HG03520 (cell line): ENCODE measurements around the gene AP1G1.

Experiments
- ATAC-seq: cut with Tn5 transposase; IDR thresholded peaks from one replicate; pipeline ENCODE4 v1.9.1; 2021; ENCODE audit warnings: mild to moderate bottlenecking, moderate library complexity; ENCODE audit not compliant: unreplicated experiment

The AP1G1 gene

DNA sequence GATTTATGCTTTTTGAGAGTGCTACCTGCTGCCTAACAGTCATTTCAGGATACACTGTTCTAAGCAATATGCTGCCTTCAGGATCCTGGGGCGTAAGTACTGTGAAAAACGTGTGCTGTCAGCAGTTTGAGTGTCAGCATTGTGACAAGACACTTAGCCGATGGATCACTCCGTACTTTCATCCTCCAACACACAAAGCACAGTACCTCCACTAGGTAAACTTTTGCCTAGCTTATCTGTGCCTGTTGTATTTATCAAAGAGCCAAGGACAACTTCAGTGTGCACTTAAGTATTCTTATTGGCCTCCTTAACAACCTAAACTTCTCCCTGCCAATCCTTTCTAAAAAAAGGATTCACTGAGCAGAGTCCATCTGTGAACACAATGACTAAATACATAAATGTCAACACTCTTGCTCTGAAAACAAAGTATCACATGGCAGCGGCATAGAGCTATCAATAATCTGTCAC is 50.3 kb downstream of the AP1G1 start:
- no peak for ATAC-seq

DNA sequence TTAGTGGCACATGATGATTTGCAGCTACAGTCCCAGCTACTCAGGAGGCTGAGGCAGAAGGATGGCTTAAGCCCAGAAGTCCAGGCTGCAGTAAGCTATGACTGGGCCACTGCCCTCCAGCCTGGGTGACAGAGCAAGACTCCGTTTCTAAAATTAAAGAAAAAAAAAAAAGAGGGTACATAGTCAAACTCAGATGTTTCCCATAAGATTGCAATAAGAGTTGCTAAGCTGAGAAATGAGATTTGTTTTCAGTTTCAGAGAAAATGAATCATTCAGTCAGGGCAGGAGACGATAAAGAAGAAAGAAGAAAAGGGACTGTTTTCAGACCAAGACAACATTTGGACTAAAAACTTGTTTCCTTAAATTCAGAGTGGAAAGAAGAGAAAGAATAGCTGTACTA is 54.0 kb downstream of the AP1G1 start:
- ATAC-seq: no peak

DNA sequence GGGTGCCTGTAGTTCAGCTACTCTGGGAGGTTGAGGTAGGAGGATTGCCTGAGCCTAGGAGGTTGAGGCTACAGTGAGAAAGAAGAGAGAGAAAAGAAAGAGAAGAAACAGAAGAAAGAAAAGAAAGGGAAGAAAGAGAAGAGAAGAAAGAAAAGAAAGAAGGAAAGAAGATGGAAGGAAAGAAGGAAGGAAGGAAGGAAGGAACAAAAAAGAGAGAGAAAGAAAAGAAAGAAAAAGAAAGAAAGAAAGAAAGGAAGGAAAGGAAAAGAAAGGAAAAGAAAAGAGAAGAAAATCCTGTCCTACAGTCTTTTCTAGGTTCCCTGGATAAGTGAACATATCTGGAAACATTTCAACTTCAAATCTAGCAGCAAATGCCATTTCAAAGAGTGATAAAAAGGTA is 54.5 kb downstream of the AP1G1 start:
- ATAC-seq: no peak

DNA sequence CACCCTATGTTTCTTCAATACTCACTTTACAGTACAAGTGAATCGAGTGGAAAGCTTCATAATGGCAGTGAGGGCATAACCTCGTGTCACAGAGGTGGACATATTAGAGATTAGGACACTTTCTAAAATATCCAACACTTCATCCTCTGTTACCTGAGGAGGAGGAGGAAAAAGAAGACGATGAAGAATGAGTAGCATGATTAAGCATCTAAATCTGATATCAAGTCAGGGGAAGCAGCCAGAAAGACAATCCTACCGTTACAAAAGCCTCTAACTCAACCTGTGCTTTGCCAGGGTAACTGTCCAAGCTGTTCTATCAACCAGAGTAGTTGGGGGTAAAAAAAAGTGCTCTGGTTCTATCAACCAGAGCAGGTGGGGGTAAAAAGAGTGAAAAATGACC is 60.4 kb downstream of the AP1G1 start:
- ATAC-seq: no peak

DNA sequence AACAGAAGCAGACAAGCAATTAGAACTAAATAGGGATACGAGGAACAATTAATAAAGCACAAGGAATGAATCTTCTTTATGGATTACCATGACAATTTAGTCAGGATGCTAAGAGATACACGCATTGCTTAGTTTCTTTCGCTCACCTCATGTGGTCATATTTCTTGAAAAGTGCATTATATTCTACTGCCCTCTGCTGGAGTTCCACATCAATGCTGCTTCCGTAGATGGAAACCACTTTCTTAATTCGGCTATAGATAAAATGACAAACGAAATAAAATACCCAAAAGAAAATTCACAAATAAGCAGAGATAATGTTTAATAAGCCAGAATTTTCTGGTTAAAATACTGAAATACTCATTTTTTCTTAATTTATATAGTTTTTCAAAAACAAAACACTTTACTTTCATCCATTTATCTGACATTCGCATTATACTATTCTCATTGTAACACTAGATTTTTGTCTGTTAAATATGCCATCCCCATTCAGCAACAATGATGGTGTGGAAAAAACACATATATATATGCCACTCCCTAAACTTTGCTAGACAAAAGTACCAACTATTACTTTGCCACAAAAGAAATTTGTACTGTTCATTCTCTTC is 62.1 kb downstream of the AP1G1 start:
- ATAC-seq: no peak

DNA sequence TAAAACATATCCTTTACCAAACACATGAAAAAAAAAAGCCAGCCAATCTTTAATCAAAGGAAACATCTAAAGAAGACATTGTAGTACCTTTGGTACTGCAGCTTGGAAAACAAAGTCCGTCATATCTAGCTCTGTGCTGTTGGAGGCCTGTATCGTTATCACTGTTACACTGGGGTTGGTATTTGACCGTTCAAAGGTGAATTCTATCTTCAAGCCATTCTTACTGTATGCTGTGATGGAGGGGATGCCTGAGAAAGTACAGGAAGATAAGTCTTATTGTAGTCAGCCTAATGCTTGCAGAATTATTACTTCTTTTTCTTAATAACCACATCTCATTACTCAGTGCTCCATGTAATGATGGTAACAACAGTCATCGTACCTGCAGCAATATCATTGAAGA is 69.8 kb downstream of the AP1G1 start:
- ATAC-seq: no peak

DNA sequence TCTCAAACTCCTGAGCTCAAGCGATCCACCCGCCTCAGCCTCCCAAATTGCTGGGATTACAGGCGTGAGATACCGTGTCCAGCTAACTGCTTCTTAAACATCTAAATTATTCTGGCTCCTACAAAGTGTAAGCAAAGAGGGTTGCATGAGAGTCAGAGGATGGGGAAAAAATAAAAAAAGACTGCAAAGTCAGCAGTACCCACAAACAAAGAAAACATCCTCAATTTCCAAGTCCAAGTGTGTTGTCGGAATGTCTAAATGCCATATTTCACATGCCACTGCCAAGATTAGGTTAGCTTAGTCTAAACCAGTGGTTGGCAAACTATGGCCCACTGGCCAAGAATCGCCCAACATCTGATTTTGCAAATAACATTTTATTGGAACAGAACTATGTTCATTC is 71.1 kb downstream of the AP1G1 start:
- ATAC-seq: no peak

DNA sequence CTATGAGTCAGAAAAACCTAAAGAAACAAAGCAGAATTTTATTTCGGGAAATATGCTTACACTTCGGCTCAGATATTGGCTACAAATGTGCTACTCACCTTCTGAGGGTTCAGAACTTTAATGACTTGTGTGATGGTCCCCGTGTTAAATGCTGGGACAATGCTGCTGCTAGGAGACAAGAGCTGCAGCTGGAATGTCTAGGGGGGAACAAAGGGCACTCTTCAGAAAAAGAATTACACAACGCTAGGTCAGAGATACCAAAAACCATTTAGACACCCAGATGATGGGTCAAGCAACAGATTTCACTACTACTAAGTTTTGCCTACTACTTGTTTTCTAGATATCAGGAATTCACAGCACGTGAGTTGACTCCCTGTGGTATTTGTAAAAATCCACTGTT is 74.1 kb downstream of the AP1G1 start:
- ATAC-seq: no peak

DNA sequence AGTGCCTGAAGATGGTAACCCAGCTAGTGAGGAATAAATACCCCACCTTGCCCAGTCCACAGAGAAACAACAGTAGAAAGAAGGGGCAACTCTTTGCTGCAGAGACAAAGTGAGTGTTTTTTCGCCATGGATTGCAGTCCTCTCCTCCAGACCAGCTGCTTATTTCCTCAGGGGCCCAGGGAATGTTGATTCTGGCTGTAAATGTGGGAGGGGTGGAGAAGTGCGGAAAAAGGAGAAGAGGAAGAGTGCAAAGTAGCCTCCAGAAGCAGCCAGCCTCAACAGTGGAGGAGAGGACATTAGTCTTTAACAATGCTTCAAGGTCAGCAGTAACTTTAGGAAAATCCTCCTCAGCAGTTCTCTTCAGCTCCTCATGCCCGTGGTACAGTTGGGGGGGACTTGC is 76.0 kb downstream of the AP1G1 start:
- no peak for ATAC-seq

DNA sequence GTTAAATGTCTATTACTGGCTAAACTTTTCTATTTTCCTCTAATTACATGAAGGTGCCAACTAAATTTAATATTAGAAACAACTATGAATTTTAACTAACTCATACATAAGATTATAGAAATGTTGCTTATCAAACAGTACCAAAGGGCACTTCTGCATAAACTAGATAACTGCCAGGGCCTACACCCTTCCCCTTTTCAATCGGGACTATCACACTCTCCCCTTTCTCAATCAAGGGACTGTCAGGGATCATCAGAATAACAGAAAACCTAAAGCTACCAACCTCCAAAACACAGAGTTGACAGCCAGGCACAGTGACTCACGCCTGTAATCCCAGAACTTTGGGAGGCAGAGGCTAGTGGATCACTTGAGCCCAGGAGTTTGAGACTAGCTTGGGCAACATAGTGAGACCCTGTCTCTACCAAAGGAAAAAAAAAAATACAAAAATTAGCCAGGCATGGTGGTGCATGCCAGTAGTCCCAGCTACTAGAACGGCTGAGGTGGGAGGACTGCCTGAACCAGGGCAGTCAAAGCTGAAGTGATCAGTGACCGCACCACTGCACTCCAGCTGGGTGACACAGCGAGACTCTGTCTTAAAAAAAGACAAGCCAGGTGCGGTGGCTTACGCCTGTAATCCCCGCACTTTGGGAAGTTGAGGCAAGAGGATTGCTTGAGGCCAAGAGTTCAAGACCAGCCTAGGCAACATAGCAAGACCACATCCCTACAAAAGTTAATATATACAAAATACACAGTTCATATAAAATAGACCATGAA is 80.9 kb downstream of the AP1G1 start:
- ATAC-seq: no peak

DNA sequence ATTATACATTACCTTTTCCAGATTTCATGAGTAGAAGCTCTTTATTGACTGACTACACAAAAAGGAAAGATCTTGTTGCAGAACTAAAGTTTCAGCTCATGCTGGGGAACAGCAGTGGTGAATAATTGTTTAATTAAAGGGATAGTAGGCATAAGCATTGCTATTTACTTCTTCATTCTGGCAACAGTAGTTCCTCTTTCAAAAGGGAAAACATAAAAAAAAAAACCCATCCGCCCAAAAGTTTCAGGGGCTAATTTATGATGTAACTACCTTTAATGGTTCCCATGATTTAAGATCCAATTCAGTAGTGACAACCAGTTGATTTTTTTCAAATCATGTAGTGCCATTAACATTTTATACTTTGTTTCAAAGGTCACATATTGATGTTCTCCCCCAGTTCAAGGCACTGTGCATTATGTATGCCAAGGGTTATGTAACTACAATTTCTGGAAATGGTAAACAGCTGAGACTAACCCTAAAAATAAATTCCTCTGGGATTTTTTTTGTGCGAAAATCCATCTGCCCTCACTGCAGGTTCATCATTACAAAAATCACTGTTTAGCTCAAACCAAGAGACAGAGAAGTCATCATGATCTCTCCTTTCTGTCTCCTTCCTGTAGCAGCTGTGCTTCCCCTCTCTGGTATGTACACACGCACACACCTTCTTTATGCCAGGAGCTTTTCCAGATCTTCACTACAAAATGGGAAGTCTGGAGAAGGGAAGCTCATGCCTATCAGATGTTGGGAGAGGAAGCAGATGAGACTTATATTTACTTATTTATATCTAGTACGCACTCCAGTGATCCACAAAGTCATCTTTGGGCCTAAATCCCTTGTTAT is 81.9 kb downstream of the AP1G1 start:
- no peak for ATAC-seq

DNA sequence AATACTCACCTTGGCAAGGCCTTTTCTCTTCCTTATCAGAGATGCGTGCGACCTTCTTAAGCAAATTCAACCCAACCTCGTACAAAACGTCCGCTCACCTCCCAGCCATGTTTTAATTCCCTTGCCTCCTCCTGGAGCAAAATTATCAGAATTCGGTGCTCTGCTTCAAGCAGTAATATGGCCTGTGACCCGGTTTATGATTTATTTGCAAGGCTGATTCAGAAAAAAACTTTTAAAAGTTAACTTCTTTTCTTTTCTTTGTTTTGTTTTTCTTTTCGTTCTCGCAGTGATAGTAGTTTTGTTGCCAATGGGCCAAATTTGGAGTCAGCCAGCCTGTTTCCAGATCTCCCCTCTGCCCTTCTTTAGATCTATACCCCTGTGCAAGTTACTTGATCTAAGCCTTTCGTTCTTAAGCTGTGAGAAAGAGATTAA is 84.3 kb downstream of the AP1G1 start, which contains the start of gene PHLPP2:
Gene PHLPP2 (minus strand): TSS at position 382 of the 432 bp plus-strand sequence. CDS start 9,906 bp downstream, outside the sequence.
- no peak for ATAC-seq

DNA sequence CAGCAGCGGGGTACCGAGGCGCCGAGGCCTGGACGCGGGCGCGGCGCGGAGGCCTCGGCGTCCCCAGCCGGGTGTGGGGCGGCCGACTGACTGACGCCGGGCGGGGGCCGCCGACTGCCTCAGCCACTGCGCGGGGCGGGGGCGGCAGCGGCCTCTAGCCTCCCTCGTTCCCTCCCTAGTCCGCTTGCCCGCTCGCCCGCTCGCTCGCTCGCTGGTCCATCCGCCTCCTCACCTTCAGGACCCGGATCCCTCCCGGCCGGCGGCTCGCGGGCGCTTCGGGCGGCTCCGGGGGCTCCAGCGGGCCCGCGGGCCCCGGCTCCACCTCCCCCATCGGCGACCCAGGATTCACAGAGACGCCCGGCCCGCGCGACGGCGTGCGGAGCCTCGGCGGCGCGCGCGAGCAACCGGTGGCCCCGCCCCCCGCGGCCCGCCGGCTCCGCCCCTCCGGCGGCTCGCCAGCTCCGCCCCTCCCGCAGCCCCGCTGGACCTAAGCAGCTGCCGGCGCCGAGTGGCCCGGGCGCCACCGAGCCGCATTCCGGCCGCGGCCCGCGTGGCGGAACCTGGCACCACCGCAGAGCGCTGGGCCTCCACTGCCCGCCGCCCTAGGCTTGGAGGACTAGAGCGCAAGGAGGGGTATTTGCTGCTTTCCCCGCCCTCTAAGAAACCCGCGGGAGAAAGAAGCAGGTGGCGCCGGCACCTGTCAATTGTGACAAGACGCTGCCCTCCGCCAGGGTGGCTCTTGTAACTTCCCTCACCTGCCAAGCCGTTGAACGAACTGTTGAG is 84.9 kb downstream of the AP1G1 start:
- ATAC-seq: peak; percentile 75

DNA sequence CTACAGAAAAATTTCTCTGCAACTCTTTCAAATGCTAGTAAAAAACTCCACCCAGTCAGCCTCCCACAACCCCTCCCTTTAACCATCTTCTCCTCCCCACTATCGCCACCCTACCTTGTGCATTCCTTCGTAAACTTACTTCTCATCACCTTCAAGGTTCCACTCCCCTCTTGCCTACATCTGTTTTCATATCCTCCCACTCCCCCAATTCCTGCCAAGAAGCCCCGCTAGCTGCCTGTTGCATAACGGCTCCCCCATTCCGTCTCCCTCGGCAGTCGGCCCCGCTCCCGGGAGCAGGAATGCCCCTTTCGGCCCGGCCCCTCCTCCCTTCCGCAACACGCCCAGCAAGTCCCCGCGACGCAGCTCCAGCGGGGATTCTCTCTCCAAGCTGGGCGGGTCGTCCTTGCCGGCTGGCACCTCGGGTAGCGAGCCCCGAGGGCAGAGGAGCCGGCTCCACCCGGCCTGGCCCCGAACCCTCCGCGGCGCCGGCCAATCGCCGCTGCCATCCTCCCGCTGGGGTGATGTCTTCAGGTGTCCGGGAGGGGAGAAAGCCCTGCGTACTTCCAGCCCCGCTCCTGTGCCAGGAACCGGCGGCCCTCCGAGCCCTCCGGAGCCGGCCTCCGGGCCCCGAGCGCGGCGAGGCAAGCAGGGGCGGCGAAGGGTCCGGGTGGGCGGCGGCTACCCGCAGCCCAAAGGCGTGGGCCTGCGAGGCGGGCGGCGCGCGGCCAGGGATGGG is 85.7 kb downstream of the AP1G1 start:
- peak; percentile 18 for ATAC-seq

DNA sequence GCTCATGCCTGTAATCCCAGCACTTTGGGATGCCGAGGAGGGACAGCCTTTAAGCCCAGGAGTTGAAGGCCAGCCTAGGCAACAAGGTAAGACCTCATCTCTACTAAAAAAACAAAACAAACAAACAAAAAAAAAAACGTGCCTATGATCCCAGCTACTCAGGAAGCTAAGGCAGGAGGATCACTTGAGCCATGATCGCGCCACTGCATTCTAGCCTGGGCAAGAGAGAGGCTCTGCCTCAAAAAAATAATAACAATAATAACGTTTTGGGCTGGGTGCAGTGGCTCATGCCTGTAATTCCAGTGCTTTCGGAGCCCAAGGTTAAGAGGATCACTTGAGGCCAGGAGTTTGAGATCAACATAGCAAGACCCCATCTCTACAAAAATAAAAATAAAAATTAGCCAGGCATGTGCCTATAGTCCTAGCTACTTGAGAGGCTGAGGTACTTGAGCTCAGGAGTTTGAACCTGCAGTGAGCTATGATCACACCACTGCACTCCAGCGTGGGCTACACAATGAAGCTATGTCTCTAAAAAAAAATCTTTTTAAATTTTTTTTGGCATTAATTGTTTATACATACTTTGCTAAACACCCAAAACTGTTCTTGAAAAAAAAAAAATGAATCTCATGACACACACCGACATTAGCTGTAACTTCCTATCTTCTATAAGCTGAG is 87.4 kb downstream of the AP1G1 start:
- ATAC-seq: no peak

DNA sequence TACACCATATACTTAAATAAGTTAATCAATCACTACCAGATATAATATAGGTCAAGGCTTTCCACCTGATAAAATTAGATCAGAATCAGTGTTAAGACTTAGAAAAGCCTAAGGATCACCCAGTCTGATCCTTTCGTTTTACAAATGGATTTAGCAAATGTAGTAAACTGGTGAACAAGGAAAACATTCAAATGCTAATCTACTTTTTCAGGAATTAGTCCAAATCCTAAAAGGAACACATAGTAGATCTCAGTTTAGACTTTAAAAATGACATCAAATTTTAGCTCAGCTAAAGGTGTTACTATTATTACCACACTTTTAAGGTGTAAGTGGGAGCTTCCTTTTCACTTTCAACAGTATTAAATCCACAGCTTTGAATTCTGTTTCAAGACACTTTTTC is 96.1 kb downstream of the AP1G1 start:
- ATAC-seq: no peak

DNA sequence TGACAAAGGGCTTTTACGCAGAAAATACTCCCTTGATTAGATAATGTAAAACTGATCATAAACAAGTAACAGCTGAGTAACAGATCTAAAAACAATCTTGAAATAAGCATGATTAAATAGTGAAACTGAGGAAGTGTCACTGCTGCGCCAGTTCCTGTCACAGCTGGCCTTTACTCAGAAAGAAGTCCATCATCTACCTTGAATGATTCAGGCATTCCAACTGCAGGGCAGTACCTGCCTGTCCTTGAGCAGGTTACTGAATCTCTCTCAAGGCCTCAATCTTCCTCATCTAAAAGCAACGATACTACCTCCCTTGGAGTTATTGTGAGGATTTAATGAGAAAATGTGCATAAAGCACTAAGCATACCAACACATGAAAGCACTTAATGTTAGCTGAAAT is 96.8 kb downstream of the AP1G1 start:
- ATAC-seq: no peak

DNA sequence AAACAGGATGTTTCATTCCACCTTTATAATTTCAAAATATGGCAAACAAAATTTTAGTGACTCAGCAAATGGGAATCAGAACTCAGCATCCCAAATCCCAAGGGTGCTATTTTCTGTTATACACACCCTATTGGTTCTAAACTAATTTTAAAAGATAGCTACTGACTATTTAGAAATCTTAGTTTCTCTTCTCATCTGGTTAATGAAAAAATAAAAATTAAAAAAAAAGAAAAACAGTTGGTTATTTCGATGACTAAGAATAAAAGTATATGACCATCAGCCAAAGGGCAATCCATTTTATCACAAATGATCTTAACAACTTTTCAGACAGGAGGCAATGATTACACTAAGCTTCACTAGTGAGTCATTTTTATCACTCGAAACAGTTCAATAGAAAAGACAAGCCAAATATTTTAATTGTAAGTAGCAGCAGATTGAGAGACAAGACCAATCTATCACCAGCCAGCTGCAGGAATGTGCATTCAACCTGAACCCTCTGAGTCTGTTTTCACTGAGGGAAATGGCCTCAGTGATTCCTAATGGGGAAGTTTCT is 99.3 kb downstream of the AP1G1 start:
- ATAC-seq: no peak

DNA sequence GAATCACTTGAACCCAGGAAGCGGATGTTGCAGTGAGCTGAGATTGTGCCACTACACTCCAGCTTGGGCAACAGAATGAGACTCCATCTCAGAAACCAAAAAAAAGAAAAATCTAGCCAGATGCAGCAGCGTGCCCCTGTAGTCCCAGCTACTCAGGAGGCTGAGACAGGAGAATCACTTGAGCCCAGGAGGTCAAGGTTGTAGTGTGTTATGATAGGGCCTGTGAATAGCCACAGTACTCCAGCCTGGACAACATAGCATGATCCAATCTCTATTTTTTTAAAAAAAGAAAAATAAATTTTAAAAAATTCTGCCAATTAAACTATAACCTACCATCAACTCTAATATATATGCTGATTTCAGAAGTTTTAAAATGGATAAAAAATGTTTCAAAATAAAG is 99.9 kb downstream of the AP1G1 start:
- ATAC-seq: no peak
